ENCODE results near the gene MTUS2.

Gene MTUS2

GRCh38 chr13:28830580-28830979, 10.4 kb downstream of the MTUS2 start:
- no peak overlapping the region for H3K4me3 ChIP-seq (ENCODE audit: low read length)

GRCh38 chr13:28831117-28831516, 11.0 kb downstream of the MTUS2 start:
- DNase-seq (ENCODE audit: low read depth) = no peak
- no peak overlapping the region for H3K4me3 ChIP-seq (ENCODE audit: low read length)
- no peak for TF ChIP-seq CTCF (conservative IDR thresholded peaks at IDR 0.05; ENCODE audit: low read depth, low read length)

More at GRCh38 chr13:28830580-28830979, 10.4 kb downstream of the MTUS2 start:
- no peak for TF ChIP-seq CTCF (conservative IDR thresholded peaks at IDR 0.05; ENCODE audit: low read depth, low read length)
- DNase-seq (ENCODE audit: low read depth) = no peak

- TF ChIP-seq CTCF (conservative IDR thresholded peaks at IDR 0.05; ENCODE audit: low read depth, low read length) = no peak
- DNase-seq (ENCODE audit: low read depth) = no peak
- no peak overlapping the region for H3K4me3 ChIP-seq (ENCODE audit: low read length)
Measured at GRCh38 chr13:28837111-28837510, 17.0 kb downstream of the MTUS2 start.

- no peak overlapping the region for H3K4me3 ChIP-seq (ENCODE audit: low read length)
- no peak for DNase-seq (ENCODE audit: low read depth)
- no peak for TF ChIP-seq CTCF (conservative IDR thresholded peaks at IDR 0.05; ENCODE audit: low read depth, low read length)
Measured at GRCh38 chr13:28843639-28844038, 23.5 kb downstream of the MTUS2 start.

- H3K4me3 ChIP-seq (ENCODE audit: low read length) = no peak overlapping the region
- DNase-seq (ENCODE audit: low read depth) = no peak
- TF ChIP-seq CTCF (conservative IDR thresholded peaks at IDR 0.05; ENCODE audit: low read depth, low read length) = no peak
Measured at GRCh38 chr13:28849441-28849840, 29.3 kb downstream of the MTUS2 start.

- DNase-seq (ENCODE audit: low read depth) = no peak
- no peak overlapping the region for H3K4me3 ChIP-seq (ENCODE audit: low read length)
- TF ChIP-seq CTCF (conservative IDR thresholded peaks at IDR 0.05; ENCODE audit: low read depth, low read length) = no peak
Measured at GRCh38 chr13:28850226-28850625, 30.1 kb downstream of the MTUS2 start.

- H3K4me3 ChIP-seq (ENCODE audit: low read length) = no peak overlapping the region
- no peak for TF ChIP-seq CTCF (conservative IDR thresholded peaks at IDR 0.05; ENCODE audit: low read depth, low read length)
- DNase-seq (ENCODE audit: low read depth) = no peak
Measured at GRCh38 chr13:28851422-28851821, 31.3 kb downstream of the MTUS2 start.
